Liver (tissue), 9 donors: Measurements from ENCODE around the gene BCL2L1. TPM values are rescaled to one million over a fixed set of nuclear protein-coding genes. Genes with fewer than 3 reads are reported as not detected.

ENCODE experiments used
- DNase-seq: peaks from one replicate; pipeline ENCODE4 v3.0.0-alpha.2; 2017; ENCODE audit warnings: low spot score
- H3K27ac ChIP-seq, 2 donors: one replicate each; pipeline ENCODE4 v1.7.0; 2013; ENCODE audit warnings: inconsistent platforms in 2 of 2, low read length in 2 of 2, control low read depth in 1 of 2, low read depth in 1 of 2, mild to moderate bottlenecking in 1 of 2
- H3K27me3 ChIP-seq, 4 donors: one replicate each; pipeline versions ENCODE4 v1.6.1 to v1.7.0; 2013; ENCODE audit warnings: low read length in 3 of 4, inconsistent platforms in 1 of 4, mild to moderate bottlenecking in 1 of 4, moderate library complexity in 1 of 4; ENCODE audit not compliant: control insufficient read depth in 4 of 4, insufficient read depth in 4 of 4
- H3K36me3 ChIP-seq, 4 donors: one replicate each; pipeline versions ENCODE4 v1.6.1 to v1.7.0; 2013; ENCODE audit warnings: low read length in 3 of 4, mild to moderate bottlenecking in 3 of 4, low read depth in 1 of 4, moderate library complexity in 1 of 4; ENCODE audit not compliant: control insufficient read depth in 4 of 4, insufficient read depth in 3 of 4
- H3K4me1 ChIP-seq, 4 donors: one replicate each; pipeline versions ENCODE4 v1.6.1 to v1.7.0; 2013; ENCODE audit warnings: low read length in 3 of 4, mild to moderate bottlenecking in 3 of 4, moderate library complexity in 1 of 4; ENCODE audit not compliant: control insufficient read depth in 4 of 4, insufficient read depth in 4 of 4
- H3K4me3 ChIP-seq, 3 donors: one replicate each; pipeline versions ENCODE4 v1.6.1 to v1.7.0; 2013; ENCODE audit warnings: low read length in 3 of 3, control low read depth in 1 of 3, low read depth in 1 of 3, mild to moderate bottlenecking in 1 of 3
- H3K9ac ChIP-seq, 2 donors: one replicate each; pipeline ENCODE4 v1.7.0; 2013; ENCODE audit warnings: low read length in 2 of 2, mild to moderate bottlenecking in 2 of 2, moderate library complexity in 2 of 2, control low read depth in 1 of 2, low read depth in 1 of 2
- H3K9me3 ChIP-seq, 4 donors: one replicate each; pipeline versions ENCODE4 v1.6.1 to v1.7.0; 2013; ENCODE audit warnings: low read length in 3 of 4; ENCODE audit not compliant: control insufficient read depth in 4 of 4
- EGR1 ChIP-seq, 2 donors: IDR thresholded peaks; 2 replicates each; pipeline ENCODE4 v1.6.1; 2016 to 2018; ENCODE audit warnings: antibody characterized with exemption in 2 of 2, low read depth in 2 of 2
- FOXA1 ChIP-seq: IDR thresholded peaks from 2 replicates; pipeline ENCODE4 v1.6.1; 2016; ENCODE audit warnings: antibody characterized with exemption
- FOXA2 ChIP-seq: IDR thresholded peaks from 2 replicates; pipeline ENCODE4 v1.6.1; 2016; ENCODE audit warnings: antibody characterized with exemption
- HNF4A ChIP-seq, 2 donors: conservative IDR thresholded peaks; 2 replicates each; pipeline ENCODE4 v1.6.1; 2016; ENCODE audit warnings: antibody characterized with exemption in 2 of 2, mild to moderate bottlenecking in 2 of 2
- JUND ChIP-seq, 2 donors: IDR thresholded peaks; 2 replicates each; pipeline ENCODE4 v1.6.1; 2016; ENCODE audit warnings: antibody characterized with exemption in 2 of 2
- NR2F2 ChIP-seq: IDR thresholded peaks from 2 replicates; pipeline ENCODE4 v1.6.1; 2016; ENCODE audit warnings: antibody characterized with exemption
- RAD21 ChIP-seq, 2 donors: IDR thresholded peaks; 2 replicates each; pipeline ENCODE4 v1.6.1; 2016; ENCODE audit warnings: antibody characterized with exemption in 2 of 2, mild to moderate bottlenecking in 2 of 2
- RXRA ChIP-seq, 2 donors: IDR thresholded peaks; 2 replicates each; pipeline ENCODE4 v1.6.1; 2017 to 2018; ENCODE audit warnings: antibody characterized with exemption in 2 of 2, mild to moderate bottlenecking in 1 of 2
- SP1 ChIP-seq: IDR thresholded peaks from 2 replicates; pipeline ENCODE4 v1.6.1; 2018; ENCODE audit warnings: antibody characterized with exemption, mild to moderate bottlenecking
- TAF1 ChIP-seq: conservative IDR thresholded peaks from 2 replicates; pipeline ENCODE4 v1.6.1; 2016; ENCODE audit warnings: antibody characterized with exemption, mild to moderate bottlenecking
- YY1 ChIP-seq: IDR thresholded peaks from 2 replicates; pipeline ENCODE4 v1.6.1; 2016; ENCODE audit warnings: antibody characterized with exemption, mild to moderate bottlenecking
- WGBS: extraction: QIAGEN DNeasy Blood & Tissue Kit; methylation state at CpG from one replicate; pipeline ENCODE4 v1.1.7; 2013; 5-methylcytosine and 5-hydroxymethylcytosine counted together
- polyA plus RNA-seq, 2 donors: library from polyadenylated mRNA; stranded (reverse) in 1 of 2; unstranded in 1 of 2; fragments of 200-250 nt in 1 of 2; fragments of >200 nt in 1 of 2; fragmentation: Nextera tagmentation in 1 of 2; extraction: Ambion mirVana in 1 of 2; gene quantifications; one replicate each; pipeline versions ENCODE4 v1.2.1 to v1.2.3, GENCODE V29; 2013 to 2015
- total RNA-seq, 2 donors: library from RNA; depleted of rRNA; stranded (reverse); fragments of >200 nt; gene quantifications; one replicate each; pipeline ENCODE4 v1.2.3, GENCODE V29; 2014
- TF ChIP-seq, protein P1 (sequence below): IDR thresholded peaks from 2 replicates; pipeline ENCODE4 v1.6.1; 2016; ENCODE audit warnings: antibody characterized with exemption
- TF ChIP-seq, protein P2 (sequence below): IDR thresholded peaks from 2 replicates; pipeline ENCODE4 v1.6.1; 2016; ENCODE audit warnings: antibody characterized with exemption
- TF ChIP-seq, protein P3 (sequence below): fragments of 150-350 bp; IDR thresholded peaks from 2 replicates; pipeline ENCODE4 v1.5.1; 2017; ENCODE audit warnings: improper control_type of control experiment, low read depth, low read length; ENCODE audit not compliant: missing input control
- TF ChIP-seq, protein P4 (sequence below): IDR thresholded peaks from 2 replicates; pipeline ENCODE4 v1.6.1; 2016; ENCODE audit warnings: antibody characterized with exemption, mild to moderate bottlenecking
- TF ChIP-seq, protein P5 (sequence below): IDR thresholded peaks from 2 replicates; pipeline ENCODE4 v1.6.1; 2016; ENCODE audit warnings: antibody characterized with exemption
- donor health status: healthy.
- donor health status: healthy.
- donor health status: healthy.
- donor health status: healthy.
- donor health status: healthy.

The BCL2L1 gene
- total and polyA plus RNA-seq, 4 donors: 29.7 to 124 (median 46.0) TPM

DNA sequence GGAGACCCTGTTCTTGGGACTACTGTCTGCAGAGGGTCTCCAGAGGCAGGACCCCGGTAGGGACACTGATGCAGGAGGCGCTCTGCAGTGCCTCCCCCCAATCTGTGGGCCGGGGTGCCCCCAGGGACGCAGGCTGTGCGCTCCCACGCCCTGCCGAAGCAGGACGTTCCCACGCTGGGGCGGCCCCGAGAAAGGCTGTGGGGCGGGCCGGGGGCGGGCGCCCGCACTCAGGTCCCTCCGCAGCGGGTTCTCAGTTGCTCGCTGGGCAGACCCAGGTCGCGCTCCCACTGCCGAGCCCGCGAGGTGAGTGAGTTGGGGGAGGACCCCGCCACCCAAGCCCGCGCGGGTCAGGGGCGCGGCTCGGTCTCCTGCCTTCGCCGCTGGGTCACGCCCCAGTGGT lies 85.0 kb downstream of the BCL2L1 start, which contains the start of gene COX4I2:
TSS of gene COX4I2 (plus strand) at position 253 of the 400 bp plus-strand sequence. CDS start 1,106 bp downstream, outside the sequence.
- Histone ChIP-seq H3K4me1 (peaks cover 0 to 3% (median 0%) of the 10 kb centered on the region in 4 donors), H3K9ac (no peak within 1 kb of the TSS), H3K27ac (no peak within 1 kb of the TSS), H3K4me3 (no peak within 1 kb of the TSS), H3K27me3 (peaks cover 0 to 2% (median 0%) of the 10 kb centered on the region in 4 donors), H3K9me3 (no peaks in the 10 kb centered on the region), H3K36me3 (no peaks in the 10 kb centered on the region)
- DNase-seq: no peak
- 45% methylated on average over 34 of the region's 34 CpGs for WGBS
- TF ChIP-seq FOXA2 (no peak), YY1 (no peak), TAF1 (no peak), JUND (IDR thresholded peaks at IDR 0.05) (no peak), RAD21 (IDR thresholded peaks at IDR 0.05) (no peak), FOXA1 (no peak), SP1 (no peak), HNF4A (conservative IDR thresholded peaks at IDR 0.05) (no peak), NR2F2 (no peak), RXRA (IDR thresholded peaks at IDR 0.05) (no peak)
- TF ChIP-seq, protein P1, sequence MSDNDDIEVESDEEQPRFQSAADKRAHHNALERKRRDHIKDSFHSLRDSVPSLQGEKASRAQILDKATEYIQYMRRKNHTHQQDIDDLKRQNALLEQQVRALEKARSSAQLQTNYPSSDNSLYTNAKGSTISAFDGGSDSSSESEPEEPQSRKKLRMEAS: no peak
- TF ChIP-seq, protein P2, sequence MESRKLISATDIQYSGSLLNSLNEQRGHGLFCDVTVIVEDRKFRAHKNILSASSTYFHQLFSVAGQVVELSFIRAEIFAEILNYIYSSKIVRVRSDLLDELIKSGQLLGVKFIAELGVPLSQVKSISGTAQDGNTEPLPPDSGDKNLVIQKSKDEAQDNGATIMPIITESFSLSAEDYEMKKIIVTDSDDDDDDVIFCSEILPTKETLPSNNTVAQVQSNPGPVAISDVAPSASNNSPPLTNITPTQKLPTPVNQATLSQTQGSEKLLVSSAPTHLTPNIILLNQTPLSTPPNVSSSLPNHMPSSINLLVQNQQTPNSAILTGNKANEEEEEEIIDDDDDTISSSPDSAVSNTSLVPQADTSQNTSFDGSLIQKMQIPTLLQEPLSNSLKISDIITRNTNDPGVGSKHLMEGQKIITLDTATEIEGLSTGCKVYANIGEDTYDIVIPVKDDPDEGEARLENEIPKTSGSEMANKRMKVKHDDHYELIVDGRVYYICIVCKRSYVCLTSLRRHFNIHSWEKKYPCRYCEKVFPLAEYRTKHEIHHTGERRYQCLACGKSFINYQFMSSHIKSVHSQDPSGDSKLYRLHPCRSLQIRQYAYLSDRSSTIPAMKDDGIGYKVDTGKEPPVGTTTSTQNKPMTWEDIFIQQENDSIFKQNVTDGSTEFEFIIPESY: no peak
- TF ChIP-seq, protein P3, sequence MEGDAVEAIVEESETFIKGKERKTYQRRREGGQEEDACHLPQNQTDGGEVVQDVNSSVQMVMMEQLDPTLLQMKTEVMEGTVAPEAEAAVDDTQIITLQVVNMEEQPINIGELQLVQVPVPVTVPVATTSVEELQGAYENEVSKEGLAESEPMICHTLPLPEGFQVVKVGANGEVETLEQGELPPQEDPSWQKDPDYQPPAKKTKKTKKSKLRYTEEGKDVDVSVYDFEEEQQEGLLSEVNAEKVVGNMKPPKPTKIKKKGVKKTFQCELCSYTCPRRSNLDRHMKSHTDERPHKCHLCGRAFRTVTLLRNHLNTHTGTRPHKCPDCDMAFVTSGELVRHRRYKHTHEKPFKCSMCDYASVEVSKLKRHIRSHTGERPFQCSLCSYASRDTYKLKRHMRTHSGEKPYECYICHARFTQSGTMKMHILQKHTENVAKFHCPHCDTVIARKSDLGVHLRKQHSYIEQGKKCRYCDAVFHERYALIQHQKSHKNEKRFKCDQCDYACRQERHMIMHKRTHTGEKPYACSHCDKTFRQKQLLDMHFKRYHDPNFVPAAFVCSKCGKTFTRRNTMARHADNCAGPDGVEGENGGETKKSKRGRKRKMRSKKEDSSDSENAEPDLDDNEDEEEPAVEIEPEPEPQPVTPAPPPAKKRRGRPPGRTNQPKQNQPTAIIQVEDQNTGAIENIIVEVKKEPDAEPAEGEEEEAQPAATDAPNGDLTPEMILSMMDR: no peak
- TF ChIP-seq, protein P4, sequence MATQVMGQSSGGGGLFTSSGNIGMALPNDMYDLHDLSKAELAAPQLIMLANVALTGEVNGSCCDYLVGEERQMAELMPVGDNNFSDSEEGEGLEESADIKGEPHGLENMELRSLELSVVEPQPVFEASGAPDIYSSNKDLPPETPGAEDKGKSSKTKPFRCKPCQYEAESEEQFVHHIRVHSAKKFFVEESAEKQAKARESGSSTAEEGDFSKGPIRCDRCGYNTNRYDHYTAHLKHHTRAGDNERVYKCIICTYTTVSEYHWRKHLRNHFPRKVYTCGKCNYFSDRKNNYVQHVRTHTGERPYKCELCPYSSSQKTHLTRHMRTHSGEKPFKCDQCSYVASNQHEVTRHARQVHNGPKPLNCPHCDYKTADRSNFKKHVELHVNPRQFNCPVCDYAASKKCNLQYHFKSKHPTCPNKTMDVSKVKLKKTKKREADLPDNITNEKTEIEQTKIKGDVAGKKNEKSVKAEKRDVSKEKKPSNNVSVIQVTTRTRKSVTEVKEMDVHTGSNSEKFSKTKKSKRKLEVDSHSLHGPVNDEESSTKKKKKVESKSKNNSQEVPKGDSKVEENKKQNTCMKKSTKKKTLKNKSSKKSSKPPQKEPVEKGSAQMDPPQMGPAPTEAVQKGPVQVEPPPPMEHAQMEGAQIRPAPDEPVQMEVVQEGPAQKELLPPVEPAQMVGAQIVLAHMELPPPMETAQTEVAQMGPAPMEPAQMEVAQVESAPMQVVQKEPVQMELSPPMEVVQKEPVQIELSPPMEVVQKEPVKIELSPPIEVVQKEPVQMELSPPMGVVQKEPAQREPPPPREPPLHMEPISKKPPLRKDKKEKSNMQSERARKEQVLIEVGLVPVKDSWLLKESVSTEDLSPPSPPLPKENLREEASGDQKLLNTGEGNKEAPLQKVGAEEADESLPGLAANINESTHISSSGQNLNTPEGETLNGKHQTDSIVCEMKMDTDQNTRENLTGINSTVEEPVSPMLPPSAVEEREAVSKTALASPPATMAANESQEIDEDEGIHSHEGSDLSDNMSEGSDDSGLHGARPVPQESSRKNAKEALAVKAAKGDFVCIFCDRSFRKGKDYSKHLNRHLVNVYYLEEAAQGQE: no peak

DNA sequence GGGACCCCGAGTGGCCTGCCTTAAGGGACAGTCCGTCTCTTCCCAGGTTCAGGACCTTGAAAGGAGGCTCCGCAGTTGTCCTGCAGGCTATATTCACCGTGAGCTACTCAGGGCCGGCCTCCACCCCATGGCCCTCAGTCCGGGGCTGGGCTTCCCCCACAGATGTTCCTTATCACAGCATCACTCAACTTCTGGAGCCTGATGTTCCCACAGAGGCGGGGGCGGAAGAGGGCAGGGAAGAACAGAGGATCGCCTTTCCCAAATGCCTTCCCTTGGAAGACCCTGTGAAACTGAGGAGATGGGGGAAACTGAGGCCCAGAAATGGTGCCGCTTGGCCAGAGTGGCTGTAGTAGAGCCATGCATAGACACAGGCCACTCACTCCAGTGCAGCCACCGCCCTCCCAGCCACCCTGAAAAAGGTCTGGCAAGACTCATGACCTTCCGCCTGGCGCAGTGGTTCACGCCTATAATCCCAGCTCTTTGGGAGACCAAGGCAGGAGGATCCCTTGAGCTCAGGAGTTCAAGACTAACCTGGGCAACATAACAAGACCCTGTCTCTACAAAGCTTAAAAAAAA lies 89.2 kb downstream of the BCL2L1 start:
- H3K27me3 ChIP-seq: peaks cover 0 to 2% (median 0%) of the 10 kb centered on the region in 4 donors
- H3K4me1 ChIP-seq: peaks cover 0 to 3% (median 0%) of the 10 kb centered on the region in 4 donors
- H3K9me3 ChIP-seq: no peaks in the 10 kb centered on the region
- no peak overlapping the region for H3K27ac ChIP-seq
- WGBS: 90% methylated on average over 14 of the region's 14 CpGs
- H3K36me3 ChIP-seq: no peaks in the 10 kb centered on the region
- no peak overlapping the region for H3K9ac ChIP-seq
- no peak for TF ChIP-seq EGR1 (IDR thresholded peaks at IDR 0.05; ENCODE audit: low read depth in 2 of 2)
- no peak for TF ChIP-seq RXRA (IDR thresholded peaks at IDR 0.05)
- no peak for TF ChIP-seq RAD21 (IDR thresholded peaks at IDR 0.05)
- TF ChIP-seq, protein P4: no peak
- TF ChIP-seq, protein P2: no peak
- TF ChIP-seq, protein P5, sequence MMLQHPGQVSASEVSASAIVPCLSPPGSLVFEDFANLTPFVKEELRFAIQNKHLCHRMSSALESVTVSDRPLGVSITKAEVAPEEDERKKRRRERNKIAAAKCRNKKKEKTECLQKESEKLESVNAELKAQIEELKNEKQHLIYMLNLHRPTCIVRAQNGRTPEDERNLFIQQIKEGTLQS: no peak
- no peak for DNase-seq
- H3K4me3 ChIP-seq: no peak overlapping the region
